Stimulated activated CD4-positive, alpha-beta T cell treated with anti-CD3 and anti-CD28 coated beads, Interleukin-4, amount 100 ng/mL, for 24 hours (primary cell): ENCODE results near the gene MYEOV.

Experiments
- DNase-seq: peaks from one replicate; pipeline ENCODE4 v3.0.0-alpha.2; 2020

Gene MYEOV

GRCh38 chr11:69288883-69289242 is 5.1 kb upstream of the MYEOV start:
- no peak for DNase-seq

GRCh38 chr11:69290806-69291205 is 3.1 kb upstream of the MYEOV start:
- no peak for DNase-seq

- DNase-seq: no peak
Measured at GRCh38 chr11:69291459-69292110, 2.4 kb upstream of the MYEOV start.

GRCh38 chr11:69292221-69292648 is 1.7 kb upstream of the MYEOV start:
- DNase-seq: peak; percentile 52

- no peak for DNase-seq
Measured at GRCh38 chr11:69293087-69293486, 868 bp upstream of the MYEOV start.

GRCh38 chr11:69294571-69295078 is 670 bp downstream of the MYEOV start:
- no peak for DNase-seq

- no peak for DNase-seq
Measured at GRCh38 chr11:69295079-69295994, 1.4 kb downstream of the MYEOV start.

- DNase-seq: no peak
Measured at GRCh38 chr11:69295995-69296889, 2.3 kb downstream of the MYEOV start.

GRCh38 chr11:69296890-69297786 is 3.2 kb downstream of the MYEOV start:
- peak; percentile 82 for DNase-seq

GRCh38 chr11:69297787-69298266 is 3.9 kb downstream of the MYEOV start:
- peak; percentile 30 for DNase-seq

GRCh38 chr11:69298267-69299022 is 4.5 kb downstream of the MYEOV start:
- DNase-seq: no peak

GRCh38 chr11:69299023-69299461 is 5.1 kb downstream of the MYEOV start:
- DNase-seq: no peak

GRCh38 chr11:69299572-69299971 is 5.6 kb downstream of the MYEOV start:
- DNase-seq: no peak

GRCh38 chr11:69300120-69301060 is 6.4 kb downstream of the MYEOV start:
- DNase-seq: no peak

- DNase-seq: no peak
Measured at GRCh38 chr11:69301081-69301454, 7.1 kb downstream of the MYEOV start.

- DNase-seq: peak; percentile 62
Measured at GRCh38 chr11:69301455-69302401, 7.8 kb downstream of the MYEOV start.

- no peak for DNase-seq
Measured at GRCh38 chr11:69302447-69303020, 8.6 kb downstream of the MYEOV start.

- no peak for DNase-seq
Measured at GRCh38 chr11:69303427-69303826, 9.5 kb downstream of the MYEOV start.
